Iris pigment epithelial cell (primary cell): Measurements from ENCODE around the gene HAUS1.
"Not testable (repeated sequence)": the region's sequence is repeated elsewhere in the genome, so short reads cannot be mapped to it uniquely, and the experiment has no call there.

Experiments used
- DNase-seq: peaks from one replicate; pipeline ENCODE4 v3.0.0-alpha.2; 2011; ENCODE audit warnings: low read depth

HAUS1 gene

DNA sequence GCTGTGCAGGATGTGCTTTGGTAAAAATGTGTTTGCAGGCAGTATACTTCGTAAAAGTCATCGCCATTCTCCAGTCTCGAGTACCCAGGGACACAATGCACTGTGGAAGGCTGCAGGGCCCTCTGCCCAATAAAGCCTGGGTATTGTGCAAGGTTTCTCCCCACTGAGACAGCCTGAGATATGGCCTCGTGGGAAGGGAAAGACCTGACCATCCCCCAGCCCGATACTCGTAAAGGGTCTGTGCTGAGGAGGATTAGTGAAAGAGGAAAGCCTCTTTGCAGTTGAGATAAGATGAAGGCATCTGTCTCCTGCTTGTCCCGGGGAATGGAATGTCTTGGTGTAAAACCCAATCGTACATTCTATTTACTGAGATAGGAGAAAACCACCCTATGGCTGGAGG, 15.7 kb upstream of the HAUS1 start:
- peak; percentile 76 for DNase-seq

DNA sequence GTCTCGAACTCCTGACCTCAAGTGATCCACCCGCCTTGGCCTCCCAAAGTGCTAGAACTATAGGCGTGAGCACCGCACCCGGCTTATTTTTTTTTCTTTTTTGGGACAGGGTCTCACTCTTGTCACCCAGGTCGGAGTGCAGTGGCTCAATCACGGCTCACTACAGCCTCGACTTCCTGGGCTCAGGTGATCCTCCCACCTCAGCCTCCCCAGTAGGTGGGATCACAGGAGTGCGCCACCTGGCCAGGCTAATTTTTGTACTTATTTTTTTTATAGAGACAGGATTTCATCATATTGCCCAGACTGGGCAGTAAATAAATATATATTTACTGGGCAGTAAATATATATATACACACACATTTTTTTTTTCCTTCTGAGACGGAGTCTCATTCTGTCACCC, 8.7 kb upstream of the HAUS1 start:
- DNase-seq = no peak

- DNase-seq = no peak
Observed at GRCh38 chr18:46096651-46097300, 7.4 kb upstream of the HAUS1 start.

GRCh38 chr18:46097431-46097800, 6.8 kb upstream of the HAUS1 start:
- DNase-seq = no peak

GRCh38 chr18:46097801-46098615, 6.2 kb upstream of the HAUS1 start, which contains the start of gene ATP5F1A:
Gene ATP5F1A (minus strand): TSS chr18:46098296. CDS start chr18:46098231, 65 bp downstream.
- peak; percentile 87 for DNase-seq

DNA sequence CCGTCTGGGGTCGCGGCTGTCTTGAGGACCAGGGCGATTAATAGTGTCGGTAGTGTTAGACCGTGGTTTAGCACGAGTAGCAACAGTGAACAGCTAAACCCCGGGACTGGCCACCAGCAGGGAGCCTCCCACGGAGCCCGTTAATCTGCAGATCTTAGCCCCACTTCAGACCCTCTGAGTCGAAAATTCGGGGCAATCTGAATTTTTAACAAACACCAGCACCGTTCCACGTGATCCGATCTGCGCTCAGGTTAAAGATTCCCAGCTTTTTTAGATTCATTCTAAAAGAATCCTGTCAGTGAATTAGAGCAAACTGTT, 5.6 kb upstream of the HAUS1 start:
- no peak for DNase-seq

DNA sequence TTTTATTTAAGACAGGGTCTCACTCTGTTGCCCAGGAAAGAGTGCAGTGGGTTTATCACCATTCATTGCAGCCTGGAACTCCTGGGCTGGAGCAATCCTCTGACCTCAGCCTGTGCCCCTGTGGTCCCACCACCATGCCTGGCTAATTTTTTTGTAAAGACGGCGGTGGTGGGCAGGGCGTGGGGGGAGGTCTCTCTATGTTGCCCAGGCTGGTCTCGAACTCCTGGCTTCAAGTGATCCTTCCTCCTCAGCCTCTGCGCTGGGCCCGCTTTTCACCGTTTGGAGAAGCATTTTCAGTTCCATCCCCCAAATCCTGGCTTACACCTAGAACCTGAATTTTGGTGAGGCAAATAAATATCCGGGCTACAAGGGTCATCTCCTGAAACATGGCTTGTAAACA, 4.7 kb upstream of the HAUS1 start:
- DNase-seq = no peak

DNA sequence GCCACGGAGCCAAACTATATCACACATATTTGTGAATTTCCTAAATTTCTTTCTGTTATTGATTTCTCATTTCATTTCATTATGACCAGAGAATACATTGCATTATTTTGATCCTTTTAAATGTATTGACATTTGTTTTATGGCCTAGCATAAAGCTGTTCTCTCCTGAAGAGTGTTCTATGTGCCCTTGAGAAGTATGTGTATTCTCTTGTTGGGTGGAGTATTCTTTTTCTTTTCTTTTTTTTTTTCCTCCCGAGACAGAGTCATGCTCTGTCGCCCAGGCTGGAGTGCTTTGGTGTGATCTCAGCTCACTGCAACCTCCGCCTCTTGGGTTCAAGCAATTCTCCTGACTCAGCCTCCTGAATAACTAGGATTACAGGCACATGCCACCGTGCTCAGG, 5.2 kb downstream of the HAUS1 start:
- DNase-seq = no peak

GRCh38 chr18:46110406-46110805, 6.2 kb downstream of the HAUS1 start:
- no peak for DNase-seq

GRCh38 chr18:46113751-46114150, 9.6 kb downstream of the HAUS1 start:
- no peak for DNase-seq

GRCh38 chr18:46126625-46127024, 22.4 kb downstream of the HAUS1 start:
- not testable (repeated sequence) for DNase-seq

DNA sequence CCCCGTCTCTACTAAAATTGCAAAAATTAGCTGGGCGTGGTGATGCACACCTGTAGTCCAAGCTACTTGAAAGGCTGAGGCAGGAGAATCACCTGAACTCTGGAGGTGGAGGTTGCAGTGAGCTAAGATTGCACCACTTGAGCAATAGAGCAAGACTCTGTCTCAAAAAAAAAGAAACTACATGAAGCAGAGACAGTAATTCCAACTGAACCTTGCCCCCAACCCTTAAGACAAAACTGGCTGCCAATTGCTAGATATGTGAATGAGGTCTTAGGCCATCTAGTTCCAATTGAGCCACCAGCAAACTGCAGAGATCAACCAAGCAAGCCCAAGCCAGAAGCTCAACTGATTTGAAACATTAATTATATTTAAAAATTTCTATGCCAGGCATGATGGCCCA, 25.9 kb downstream of the HAUS1 start:
- no peak for DNase-seq

DNA sequence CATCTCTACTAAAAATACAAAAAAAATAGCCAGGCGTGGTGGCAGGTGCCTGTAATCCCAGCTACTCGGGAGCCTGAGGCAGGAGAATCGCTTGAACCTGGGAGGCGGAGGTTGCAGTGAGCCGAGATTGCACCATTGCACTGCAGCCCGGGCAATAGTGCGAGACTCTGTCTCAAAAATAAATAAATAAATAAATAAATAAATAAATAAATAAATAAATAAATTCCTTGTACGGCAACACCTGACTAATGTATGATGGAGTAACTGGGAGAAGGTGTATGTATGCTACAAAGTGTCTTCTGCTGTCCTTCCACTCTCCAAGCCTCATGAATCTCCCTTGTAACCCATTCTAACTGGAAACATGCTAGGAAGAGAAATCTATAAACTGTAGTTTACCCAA, 26.4 kb downstream of the HAUS1 start:
- DNase-seq = not testable (repeated sequence)

GRCh38 chr18:46133534-46133933, 29.3 kb downstream of the HAUS1 start:
- DNase-seq = no peak

DNA sequence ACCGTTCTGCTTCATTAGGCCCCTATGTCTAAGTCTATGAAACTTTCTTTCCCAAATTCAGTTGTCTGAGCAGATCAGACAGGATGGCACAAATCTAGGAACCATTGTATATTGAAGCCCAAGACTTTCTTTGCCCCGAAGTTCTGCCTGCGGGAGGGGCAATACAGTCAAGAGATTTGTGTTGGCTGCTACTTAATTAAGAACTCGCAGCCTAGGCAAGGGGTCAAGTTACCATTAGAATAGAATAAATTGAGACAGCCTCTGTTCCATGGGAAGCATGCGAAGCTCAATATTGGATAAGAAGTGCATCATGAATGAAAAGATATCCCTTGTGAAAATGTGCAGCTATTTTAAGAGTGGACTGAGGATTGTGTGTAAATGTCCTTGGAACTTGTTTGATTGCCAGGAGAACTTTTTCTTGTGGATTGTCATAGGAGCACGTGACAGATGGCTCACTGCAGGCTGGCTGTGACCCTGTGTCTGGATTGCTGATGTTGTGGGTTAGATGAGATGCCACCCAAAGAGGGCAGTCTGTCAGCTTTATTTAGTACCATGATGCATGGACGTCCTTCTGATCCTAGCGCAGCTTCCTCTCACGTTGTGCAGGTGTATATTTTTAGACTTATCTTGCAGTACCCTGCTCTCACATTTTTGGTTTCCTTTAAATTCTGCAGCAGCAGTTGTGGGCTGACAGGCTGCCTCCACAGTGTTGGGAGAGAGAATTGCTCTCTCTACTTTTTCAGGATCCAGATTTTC, 30.9 kb downstream of the HAUS1 start:
- DNase-seq = no peak

DNA sequence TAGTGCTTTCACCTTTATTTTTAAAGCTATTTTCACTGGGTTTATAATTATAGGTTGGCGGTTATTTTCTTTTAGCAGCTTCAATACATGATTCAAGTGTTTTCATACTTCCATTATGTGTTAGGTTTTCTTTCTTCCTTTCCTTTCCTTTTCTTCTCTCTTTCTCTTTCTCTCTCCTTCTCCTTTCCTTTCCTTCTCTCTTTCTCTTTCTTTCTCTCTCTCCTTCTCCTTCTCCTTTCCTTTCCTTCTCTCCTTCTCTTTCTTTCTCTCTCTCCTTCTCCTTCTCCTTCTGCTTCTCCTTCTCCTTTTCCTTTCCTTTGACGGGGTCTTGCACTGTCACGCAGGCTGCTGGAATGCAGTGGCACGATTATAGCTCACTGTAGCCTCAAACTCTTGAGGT, 36.0 kb downstream of the HAUS1 start:
- DNase-seq = no peak

DNA sequence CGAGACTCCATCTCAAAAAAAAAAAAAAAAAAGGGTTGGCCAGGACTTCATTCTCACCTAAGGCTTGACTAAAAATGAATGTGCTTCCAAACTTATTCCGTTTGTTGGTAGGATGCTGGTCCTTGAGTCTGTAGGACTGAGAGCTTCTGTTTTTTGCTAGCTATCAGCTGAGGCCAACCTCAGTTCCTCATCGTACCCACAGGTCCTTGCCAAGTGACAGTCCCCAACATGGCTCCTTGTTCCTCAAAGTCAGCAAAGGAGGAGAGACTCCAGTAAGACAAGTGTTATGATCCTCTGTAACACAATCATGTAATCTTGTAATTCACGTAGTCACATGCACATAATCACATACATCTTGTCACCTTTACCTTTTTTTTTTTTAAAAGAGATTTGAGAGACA, 37.0 kb downstream of the HAUS1 start:
- DNase-seq = no peak

DNA sequence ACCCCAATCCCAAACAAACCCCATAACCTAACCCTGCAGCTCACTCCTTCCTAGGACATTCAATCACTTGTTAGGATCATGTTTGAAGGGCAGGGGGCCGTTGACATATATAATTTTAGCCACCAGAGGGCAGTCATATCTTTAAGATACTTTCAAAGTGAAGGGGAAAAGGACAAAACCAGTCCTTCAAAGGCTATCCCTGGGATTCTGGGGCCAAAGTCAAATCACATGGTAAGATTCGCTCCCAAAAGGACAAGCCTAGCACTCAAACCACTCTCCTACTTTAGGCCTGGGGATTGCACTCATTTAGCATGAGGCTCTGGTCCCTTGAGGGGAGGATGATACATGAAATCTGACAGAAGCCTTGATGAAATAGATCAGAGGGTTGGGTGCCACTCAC, 44.6 kb downstream of the HAUS1 start:
- DNase-seq = peak; percentile 56

- DNase-seq = peak; percentile 71
Observed at GRCh38 chr18:46152436-46152807, 48.2 kb downstream of the HAUS1 start.

GRCh38 chr18:46152808-46153617, 48.8 kb downstream of the HAUS1 start:
- DNase-seq = no peak

- peak; percentile 90 for DNase-seq
Observed at GRCh38 chr18:46155641-46156051, 51.5 kb downstream of the HAUS1 start.

GRCh38 chr18:46156124-46156745, 52.0 kb downstream of the HAUS1 start:
- no peak for DNase-seq
